ENCODE measurements around the gene TCEANC2. TPM values are rescaled to one million over a fixed set of nuclear protein-coding genes. Genes with fewer than 3 reads are reported as not detected.

TCEANC2 gene
- total RNA-seq, 3 donors from 2014 or later: 4.3 to 6.1 (median 5.9) TPM

DNA sequence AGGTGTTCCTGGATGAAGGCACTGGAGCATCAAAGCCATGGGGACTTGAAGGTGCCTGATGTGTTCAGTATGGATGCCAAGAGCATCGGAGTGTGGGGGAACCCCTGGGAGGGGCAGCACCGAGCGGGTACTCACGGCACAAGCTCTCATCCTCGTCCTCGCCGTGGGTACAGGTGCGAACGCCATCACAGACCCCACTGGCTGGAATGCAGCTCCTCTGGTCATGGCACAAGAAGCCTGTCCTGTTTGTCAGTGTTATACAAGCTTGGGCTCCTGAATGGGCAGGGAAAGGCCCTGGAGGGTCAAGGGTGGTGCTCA is 41.4 kb upstream of the TCEANC2 start:
- Histone ChIP-seq H3K4me3 (no peak overlapping the region), H3K4me1 (no peaks in the 10 kb centered on the region), H3K27ac (no peak overlapping the region), H3K9me3 (no peaks in the 10 kb centered on the region), H3K36me3 (no peaks in the 10 kb centered on the region), H3K27me3 (no peaks in the 10 kb centered on the region)
- no peak for DNase-seq (ENCODE audit: low spot score in 2 of 2)
- intact Hi-C loops (cut with DNase I; ENCODE audit: low total_unique reads): no loop called here
- no peak for TF ChIP-seq POLR2AphosphoS5 (IDR thresholded peaks at IDR 0.05)
- TF ChIP-seq POLR2A (IDR thresholded peaks at IDR 0.05): no peak
- TF ChIP-seq, protein P1, sequence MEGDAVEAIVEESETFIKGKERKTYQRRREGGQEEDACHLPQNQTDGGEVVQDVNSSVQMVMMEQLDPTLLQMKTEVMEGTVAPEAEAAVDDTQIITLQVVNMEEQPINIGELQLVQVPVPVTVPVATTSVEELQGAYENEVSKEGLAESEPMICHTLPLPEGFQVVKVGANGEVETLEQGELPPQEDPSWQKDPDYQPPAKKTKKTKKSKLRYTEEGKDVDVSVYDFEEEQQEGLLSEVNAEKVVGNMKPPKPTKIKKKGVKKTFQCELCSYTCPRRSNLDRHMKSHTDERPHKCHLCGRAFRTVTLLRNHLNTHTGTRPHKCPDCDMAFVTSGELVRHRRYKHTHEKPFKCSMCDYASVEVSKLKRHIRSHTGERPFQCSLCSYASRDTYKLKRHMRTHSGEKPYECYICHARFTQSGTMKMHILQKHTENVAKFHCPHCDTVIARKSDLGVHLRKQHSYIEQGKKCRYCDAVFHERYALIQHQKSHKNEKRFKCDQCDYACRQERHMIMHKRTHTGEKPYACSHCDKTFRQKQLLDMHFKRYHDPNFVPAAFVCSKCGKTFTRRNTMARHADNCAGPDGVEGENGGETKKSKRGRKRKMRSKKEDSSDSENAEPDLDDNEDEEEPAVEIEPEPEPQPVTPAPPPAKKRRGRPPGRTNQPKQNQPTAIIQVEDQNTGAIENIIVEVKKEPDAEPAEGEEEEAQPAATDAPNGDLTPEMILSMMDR (IDR thresholded peaks at IDR 0.05): no peak

DNA sequence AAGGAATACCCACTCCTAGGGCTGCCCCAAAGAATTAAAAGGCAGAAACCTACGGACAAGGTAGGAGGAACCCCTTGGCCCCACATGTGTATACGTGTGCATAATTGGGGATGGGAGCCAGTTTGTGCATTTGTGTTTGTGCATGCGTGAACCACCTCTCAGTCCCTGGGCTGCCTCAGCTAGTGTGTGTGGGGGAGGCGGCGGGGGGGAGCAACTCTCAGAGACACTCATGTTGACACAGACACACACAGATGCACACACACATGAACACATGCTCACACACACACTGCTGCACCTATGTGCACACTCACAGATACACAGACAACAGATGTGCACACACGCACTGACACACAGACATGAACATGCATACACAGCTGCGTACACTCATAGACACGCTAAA is 40.5 kb upstream of the TCEANC2 start:
- Histone ChIP-seq H3K36me3 (no peaks in the 10 kb centered on the region), H3K27ac (no peak overlapping the region), H3K27me3 (no peaks in the 10 kb centered on the region), H3K9me3 (no peaks in the 10 kb centered on the region), H3K4me1 (no peaks in the 10 kb centered on the region), H3K4me3 (no peak overlapping the region)
- intact Hi-C loops (cut with DNase I; ENCODE audit: low total_unique reads): no loop called here
- TF ChIP-seq POLR2A (IDR thresholded peaks at IDR 0.05) (no peak), POLR2AphosphoS5 (IDR thresholded peaks at IDR 0.05) (no peak)
- TF ChIP-seq, protein P1 (IDR thresholded peaks at IDR 0.05): no peak
- no peak for DNase-seq (ENCODE audit: low spot score in 2 of 2)

DNA sequence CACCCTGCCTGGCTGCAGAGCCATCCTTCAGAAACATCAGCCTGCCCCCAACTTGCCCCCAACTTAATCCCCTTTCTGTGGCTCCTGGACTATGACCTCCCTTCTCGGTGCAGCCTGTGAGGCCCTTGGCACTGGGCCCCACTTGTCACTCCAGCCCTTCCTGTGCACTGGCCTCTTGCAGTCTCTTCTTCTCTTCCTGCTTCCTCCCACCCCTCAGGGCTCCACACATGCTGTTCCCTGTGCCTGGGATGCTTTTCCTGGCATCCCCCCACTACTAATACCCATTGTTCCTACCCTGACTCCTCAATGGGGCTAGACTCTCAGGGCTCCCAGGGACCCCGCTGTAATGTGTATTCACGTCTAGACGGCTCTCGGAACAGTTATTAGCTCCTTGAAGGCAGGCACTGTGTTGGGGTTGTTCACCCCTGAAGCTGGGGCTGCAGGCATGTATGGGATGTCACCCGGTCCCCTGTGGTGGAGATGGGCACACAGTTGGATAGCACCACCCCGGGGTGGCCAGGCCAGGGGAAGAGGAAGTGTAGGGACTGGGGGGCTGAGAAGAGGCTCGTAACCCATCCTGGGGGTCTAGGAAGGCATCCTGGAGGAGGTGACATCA is 39.9 kb upstream of the TCEANC2 start:
- TF ChIP-seq POLR2AphosphoS5 (IDR thresholded peaks at IDR 0.05): no peak
- intact Hi-C loops (cut with DNase I; ENCODE audit: low total_unique reads): no loop called here
- Histone ChIP-seq H3K9me3 (no peaks in the 10 kb centered on the region), H3K27ac (no peak overlapping the region), H3K4me1 (no peaks in the 10 kb centered on the region), H3K4me3 (no peak overlapping the region), H3K27me3 (no peaks in the 10 kb centered on the region), H3K36me3 (no peaks in the 10 kb centered on the region)
- no peak for DNase-seq (ENCODE audit: low spot score in 2 of 2)

DNA sequence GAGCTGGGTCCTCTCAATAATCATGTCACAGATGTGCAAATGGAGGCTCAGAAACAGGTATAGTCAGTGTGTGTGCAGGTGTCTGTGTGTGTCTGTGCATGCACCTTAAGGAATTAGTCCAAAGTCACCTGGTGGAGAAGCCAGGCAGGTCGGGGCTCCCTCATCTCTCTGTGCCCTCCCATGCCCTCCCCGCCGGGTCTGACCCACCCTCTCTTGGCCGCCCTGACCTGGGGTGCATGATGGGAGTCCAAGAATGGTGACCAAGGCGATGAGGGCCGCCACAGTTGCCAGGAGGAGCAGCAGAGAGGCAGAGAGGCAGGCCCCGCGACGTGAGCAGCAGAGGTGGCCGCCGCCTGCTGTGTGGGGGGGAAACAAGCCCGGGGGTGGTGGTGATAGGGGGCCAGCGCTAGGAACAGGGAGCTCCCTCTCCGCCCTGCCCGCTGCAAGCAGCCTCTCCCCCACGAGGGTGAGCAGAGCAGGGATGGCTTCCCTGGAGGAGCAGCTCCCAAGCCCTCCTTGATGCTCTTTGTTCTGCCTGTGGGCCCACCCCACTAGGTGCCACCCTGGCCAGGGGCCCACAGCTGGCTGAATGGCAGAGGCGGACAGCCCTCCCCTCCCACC is 39.3 kb upstream of the TCEANC2 start:
- no peaks in the 10 kb centered on the region for H3K4me1 ChIP-seq
- no peaks in the 10 kb centered on the region for H3K27me3 ChIP-seq
- no peak overlapping the region for H3K4me3 ChIP-seq
- H3K36me3 ChIP-seq: no peaks in the 10 kb centered on the region
- no peaks in the 10 kb centered on the region for H3K9me3 ChIP-seq
- intact Hi-C loops (cut with DNase I; ENCODE audit: low total_unique reads): no loop called here
- DNase-seq (ENCODE audit: low spot score in 2 of 2): no peak
- TF ChIP-seq, protein P1 (IDR thresholded peaks at IDR 0.05): no peak
- TF ChIP-seq POLR2A (IDR thresholded peaks at IDR 0.05): no peak
- H3K27ac ChIP-seq: no peak overlapping the region

DNA sequence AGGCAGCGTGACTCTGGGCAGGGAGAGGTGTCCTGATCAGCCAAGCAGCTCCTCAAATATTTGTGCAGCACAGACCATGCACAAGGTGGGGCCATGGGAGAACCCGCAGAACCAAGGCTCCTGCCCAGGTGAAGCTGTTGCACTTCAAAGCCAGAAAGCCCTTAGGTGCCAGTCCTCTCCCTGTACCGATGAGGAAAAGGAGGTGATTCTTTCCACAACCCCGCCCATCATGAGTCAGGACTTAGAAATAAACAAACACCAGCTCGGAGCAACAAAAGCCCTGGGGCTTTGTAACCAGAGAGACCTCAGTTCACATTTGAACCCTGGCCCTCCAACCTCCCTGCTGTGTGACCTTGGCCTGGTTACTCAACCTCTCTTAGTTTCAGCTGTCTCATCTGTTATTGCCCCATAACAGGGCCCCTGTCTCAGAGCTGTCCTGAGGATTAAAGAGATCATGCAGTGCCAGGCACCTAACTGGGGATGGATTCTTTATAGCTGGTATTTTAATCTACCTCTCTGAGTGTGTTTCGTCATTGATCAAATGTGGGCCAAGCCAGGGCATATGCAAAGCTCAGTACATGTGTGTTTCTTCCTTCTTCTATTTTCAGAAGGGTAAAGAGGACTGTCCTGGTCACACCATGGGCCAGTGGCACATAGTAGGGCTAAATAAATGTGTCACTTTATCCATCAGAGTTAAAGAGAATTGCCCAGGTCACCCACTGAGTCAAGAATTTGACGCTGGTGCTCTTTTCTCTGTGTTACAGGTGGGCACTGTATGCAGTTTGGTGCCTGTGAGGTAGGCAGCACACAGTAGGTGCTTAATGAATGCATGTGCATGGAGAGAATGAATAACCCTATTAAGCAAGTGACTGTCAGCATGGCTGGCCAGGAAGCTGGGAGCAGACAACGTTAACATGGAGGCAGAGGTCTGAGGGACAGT is 36.8 kb upstream of the TCEANC2 start:
- Histone ChIP-seq H3K27me3 (no peaks in the 10 kb centered on the region), H3K9me3 (no peaks in the 10 kb centered on the region), H3K36me3 (no peaks in the 10 kb centered on the region), H3K4me1 (no peaks in the 10 kb centered on the region), H3K27ac (peak overlapping the region; percentile 59 to 61), H3K4me3 (no peak overlapping the region)
- intact Hi-C loops (cut with DNase I; ENCODE audit: low total_unique reads): no loop called here
- DNase-seq (ENCODE audit: low spot score in 2 of 2): peak; percentile 74 to 85
- TF ChIP-seq, protein P1 (IDR thresholded peaks at IDR 0.05): no peak
- TF ChIP-seq POLR2A (IDR thresholded peaks at IDR 0.05): no peak
- TF ChIP-seq POLR2AphosphoS5 (IDR thresholded peaks at IDR 0.05): no peak
